Smooth muscle cell (in vitro differentiated cells): Measurements from ENCODE around the gene OR52I1. TPM values are rescaled to one million over a fixed set of nuclear protein-coding genes. Genes with fewer than 3 reads are reported as not detected.

Experiments used
- DNase-seq: peaks from one replicate; lab custom pipeline; 2025; ENCODE audit not compliant: unreplicated experiment; lab: John Stamatoyannopoulos, UW
- H2AFZ ChIP-seq: fragments of 200-600 bp; sonication (generic); 2 replicates; pipeline ENCODE4 v1.6.0; 2016; ENCODE audit warnings: antibody characterized with exemption, low read depth, mild to moderate bottlenecking
- H3F3A ChIP-seq: fragments of 200-600 bp; sonication (generic); 2 replicates; pipeline ENCODE4 v1.6.0; 2017; ENCODE audit warnings: antibody characterized with exemption, low read depth
- H3K27ac ChIP-seq: fragments of 200-600 bp; sonication (generic); 2 replicates; pipeline ENCODE4 v1.5.1; 2016; ENCODE audit warnings: low read depth, mild to moderate bottlenecking
- H3K27me3 ChIP-seq: fragments of 200-600 bp; sonication (generic); 2 replicates; pipeline ENCODE4 v1.6.1; 2016; ENCODE audit warnings: low read depth, mild to moderate bottlenecking
- H3K36me3 ChIP-seq: fragments of 200-600 bp; sonication (generic); 2 replicates; pipeline ENCODE4 v1.5.1; 2016; ENCODE audit warnings: low read depth
- H3K4me1 ChIP-seq: fragments of 200-600 bp; sonication (generic); 2 replicates; pipeline ENCODE4 v1.5.1; 2016; ENCODE audit warnings: low read depth
- H3K4me2 ChIP-seq: fragments of 200-600 bp; sonication (generic); 2 replicates; pipeline ENCODE4 v1.6.0; 2016; ENCODE audit warnings: mild to moderate bottlenecking
- H3K4me3 ChIP-seq: fragments of 200-600 bp; sonication (generic); 2 replicates; pipeline ENCODE4 v1.5.1; 2016; ENCODE audit warnings: mild to moderate bottlenecking
- H3K79me2 ChIP-seq: fragments of 200-600 bp; sonication (generic); 2 replicates; pipeline ENCODE4 v1.6.0; 2016; ENCODE audit warnings: low read depth, mild to moderate bottlenecking
- H3K9ac ChIP-seq: fragments of 200-600 bp; sonication (generic); 2 replicates; pipeline ENCODE4 v1.6.0; 2016; ENCODE audit warnings: low read depth
- H3K9me3 ChIP-seq: fragments of 200-600 bp; sonication (generic); replicated peaks from 2 replicates; pipeline ENCODE4 v1.5.1; 2016; ENCODE audit warnings: low read depth
- H4K20me1 ChIP-seq: fragments of 200-600 bp; sonication (generic); 2 replicates; pipeline ENCODE4 v1.6.0; 2016; ENCODE audit warnings: low read depth
- WGBS: methylation state at CpG from one replicate; pipeline ENCODE4 v1.1.7; 2016; ENCODE audit warnings: low lambda C conversion rate; 5-methylcytosine and 5-hydroxymethylcytosine counted together
- polyA plus RNA-seq: library from polyadenylated mRNA; unstranded; fragments of >200 nt; fragmentation: Nextera tagmentation; extraction: Ambion mirVana; gene quantifications from 2 replicates; pipeline ENCODE4 v1.2.1, GENCODE V29; 2016
- total RNA-seq: library from RNA; depleted of rRNA; stranded (reverse); fragments of >200 nt; gene quantifications from 2 replicates; pipeline ENCODE4 v1.2.3, GENCODE V29; 2014
- TF ChIP-seq, protein P1 (sequence below): fragments of 200-600 bp; sonication (generic); IDR thresholded peaks from 2 replicates; pipeline ENCODE4 v1.5.1; 2017; ENCODE audit warnings: borderline replicate concordance, mild to moderate bottlenecking, antibody characterized with exemption; ENCODE audit not compliant: insufficient read depth, poor library complexity, severe bottlenecking

OR52I1 gene
- total and polyA plus RNA-seq, 2 experiments from 2014 or later = not detected

DNA sequence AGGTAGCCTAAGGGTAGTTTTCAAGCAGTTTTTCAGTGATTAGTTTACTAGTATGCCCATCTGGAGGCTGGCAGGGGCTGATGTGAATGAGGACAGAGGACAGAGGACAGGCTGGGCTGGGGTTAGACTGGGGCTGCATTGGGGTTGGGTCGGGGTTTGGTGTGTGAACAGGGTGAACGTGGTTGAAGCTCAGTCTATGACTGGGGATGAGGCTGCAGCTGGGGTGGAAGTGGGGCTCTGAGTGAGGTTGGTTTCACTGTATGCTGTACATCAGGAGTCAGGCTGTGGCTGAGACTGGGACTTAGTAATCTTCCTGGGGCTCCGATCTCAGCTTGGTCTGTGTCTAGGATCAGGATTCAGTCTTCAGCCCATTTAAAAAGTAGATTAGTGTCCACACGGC lies 50.4 kb downstream of the OR52I1 start:
- Histone ChIP-seq H3K79me2 (no peaks in the 10 kb centered on the region), H3K27ac (no peak overlapping the region), H2AFZ (no peak overlapping the region), H3K4me1 (no peaks in the 10 kb centered on the region), H3K4me3 (no peak overlapping the region), H3K4me2 (no peak overlapping the region), H3K9me3 (no peaks in the 10 kb centered on the region), H3K36me3 (no peaks in the 10 kb centered on the region), H3K27me3 (no peaks in the 10 kb centered on the region), H3F3A (no peaks in the 10 kb centered on the region), H3K9ac (no peak overlapping the region), H4K20me1 (no peaks in the 10 kb centered on the region)
- DNase-seq = no peak
- 17% methylated on average over 4 of the region's 4 CpGs for WGBS
- TF ChIP-seq, protein P1, sequence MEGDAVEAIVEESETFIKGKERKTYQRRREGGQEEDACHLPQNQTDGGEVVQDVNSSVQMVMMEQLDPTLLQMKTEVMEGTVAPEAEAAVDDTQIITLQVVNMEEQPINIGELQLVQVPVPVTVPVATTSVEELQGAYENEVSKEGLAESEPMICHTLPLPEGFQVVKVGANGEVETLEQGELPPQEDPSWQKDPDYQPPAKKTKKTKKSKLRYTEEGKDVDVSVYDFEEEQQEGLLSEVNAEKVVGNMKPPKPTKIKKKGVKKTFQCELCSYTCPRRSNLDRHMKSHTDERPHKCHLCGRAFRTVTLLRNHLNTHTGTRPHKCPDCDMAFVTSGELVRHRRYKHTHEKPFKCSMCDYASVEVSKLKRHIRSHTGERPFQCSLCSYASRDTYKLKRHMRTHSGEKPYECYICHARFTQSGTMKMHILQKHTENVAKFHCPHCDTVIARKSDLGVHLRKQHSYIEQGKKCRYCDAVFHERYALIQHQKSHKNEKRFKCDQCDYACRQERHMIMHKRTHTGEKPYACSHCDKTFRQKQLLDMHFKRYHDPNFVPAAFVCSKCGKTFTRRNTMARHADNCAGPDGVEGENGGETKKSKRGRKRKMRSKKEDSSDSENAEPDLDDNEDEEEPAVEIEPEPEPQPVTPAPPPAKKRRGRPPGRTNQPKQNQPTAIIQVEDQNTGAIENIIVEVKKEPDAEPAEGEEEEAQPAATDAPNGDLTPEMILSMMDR = no peak

Other genes starting within 250 kb of the OR52I1 start
- gene OR52B4, start 225.7 kb upstream of the OR52I1 start, total RNA-seq = not detected in 2 replicates
- gene OR52B4, start 225.7 kb upstream of the OR52I1 start, polyA plus RNA-seq = not detected in 2 replicates
- 14.0 and 18.7 TPM in 2 replicates for gene TRIM21, start 200.3 kb upstream of the OR52I1 start, total RNA-seq
- 14.0 and 27.6 TPM in 2 replicates for gene TRIM21, start 200.3 kb upstream of the OR52I1 start, polyA plus RNA-seq
- not detected in 2 replicates for gene OR52K2, start 144.7 kb upstream of the OR52I1 start, total RNA-seq
- not detected in 2 replicates for gene OR52K2, start 144.7 kb upstream of the OR52I1 start, polyA plus RNA-seq
- gene OR52K1, start 111.4 kb upstream of the OR52I1 start, total RNA-seq = 1.6 TPM in 1 of 2 replicates, not detected in the other
- not detected in 2 replicates for gene OR52K1, start 111.4 kb upstream of the OR52I1 start, polyA plus RNA-seq
- not detected in 2 replicates for gene OR52M1, start 48.8 kb upstream of the OR52I1 start, total RNA-seq
- not detected in 2 replicates for gene OR52M1, start 48.8 kb upstream of the OR52I1 start, polyA plus RNA-seq
- not detected in 2 replicates for gene OR52I2, start 12.3 kb upstream of the OR52I1 start, total RNA-seq
- 0.02 TPM in 1 of 2 replicates, not detected in the other for gene OR52I2, start 12.3 kb upstream of the OR52I1 start, polyA plus RNA-seq
- gene TRIM68, start 14.2 kb downstream of the OR52I1 start, total RNA-seq = 10.7 and 18.9 TPM in 2 replicates
- 7.8 and 10.7 TPM in 2 replicates for gene TRIM68, start 14.2 kb downstream of the OR52I1 start, polyA plus RNA-seq
- not detected in 2 replicates for gene OR51D1, start 43.4 kb downstream of the OR52I1 start, total RNA-seq
- not detected in 2 replicates for gene OR51D1, start 43.4 kb downstream of the OR52I1 start, polyA plus RNA-seq
- gene OR51E1, start 49.9 kb downstream of the OR52I1 start, total RNA-seq = not detected in 2 replicates
- not detected in 2 replicates for gene OR51E1, start 49.9 kb downstream of the OR52I1 start, polyA plus RNA-seq
- not detected in 2 replicates for gene OR51E2, start 103.8 kb downstream of the OR52I1 start, total RNA-seq
- not detected in 2 replicates for gene OR51E2, start 103.8 kb downstream of the OR52I1 start, polyA plus RNA-seq
- not detected in 2 replicates for gene MMP26, start 110.7 kb downstream of the OR52I1 start, total RNA-seq
- gene MMP26, start 110.7 kb downstream of the OR52I1 start, polyA plus RNA-seq = not detected in 2 replicates
- gene OR51F1, start 175.9 kb downstream of the OR52I1 start, total RNA-seq = not detected in 2 replicates
- not detected in 2 replicates for gene OR51F1, start 175.9 kb downstream of the OR52I1 start, polyA plus RNA-seq
- not detected in 2 replicates for gene OR52R1, start 210.3 kb downstream of the OR52I1 start, total RNA-seq
- gene OR52R1, start 210.3 kb downstream of the OR52I1 start, polyA plus RNA-seq = not detected in 2 replicates
- gene OR51F2, start 227.3 kb downstream of the OR52I1 start, total RNA-seq = not detected in 2 replicates
- not detected in 2 replicates for gene OR51F2, start 227.3 kb downstream of the OR52I1 start, polyA plus RNA-seq